K562 (cell line): ENCODE data around the gene CYSTM1. TPM values are rescaled to one million over a fixed set of nuclear protein-coding genes. Genes with fewer than 3 reads are reported as not detected.

Experiments used
- ATAC-seq: fragments of 200-7000 bp; cut with Tn5 transposase; 3 replicates; pipeline ENCODE4 v1.9.1; 2020; ENCODE audit warnings: moderate library complexity
- BruUV-seq: library from RNA; stranded (reverse); fragments of 400-500 nt; replicated peaks from 2 replicates; lab custom pipeline; 2021; lab: Mats Ljungman, UMichigan
- CTCF ChIA-PET: fragments of 300-600 bp; formaldehyde crosslinking; extraction: SDS; loops from one replicate; lab custom pipeline; 2021; ENCODE audit warnings: low intra/inter-chr PET ratio; lab: Yijun Ruan, JAX
- POLR2A ChIA-PET: fragments of 300-600, 350-650 bp; sonication (Branson Sonifier 250); formaldehyde crosslinking; extraction: SDS; loops from one replicate; lab custom pipeline; 2021; ENCODE audit warnings: antibody characterized with exemption, inconsistent platforms; lab: Yijun Ruan, JAX
- DNase-seq, 4 experiments: peaks; one replicate each; pipeline versions ENCODE4 v3.0.0 to v3.0.0-alpha.2; 2011 to 2018; ENCODE audit warnings: low spot score in 3 of 4, mixed read lengths in 3 of 4; ENCODE audit errors: extremely low read depth in 1 of 4
- FAIRE-seq: peaks from 2 replicates; lab custom pipeline; 2011; peaks lifted over from hg19 to GRCh38; lab: Jason Lieb, UNC
- H2AFZ ChIP-seq: 2 replicates; pipeline ENCODE4 v1.6.0; 2011; ENCODE audit warnings: low read depth, low read length, control low read depth, inconsistent platforms
- H3K27ac ChIP-seq: fragments of 200-600 bp; 3 replicates; pipeline ENCODE4 v1.8.0; 2011; ENCODE audit warnings: low read depth, mild to moderate bottlenecking, control low read depth, inconsistent platforms, low read length, moderate library complexity, mixed read lengths; ENCODE audit errors: extremely low read depth
- H3K27me3 ChIP-seq, 2 experiments: fragments of 300-600 bp in 1 of 2; 2 replicates in 1 of 2; 3 replicates in 1 of 2; pipeline versions ENCODE4 v1.6.0 to v1.8.0; 2011; ENCODE audit warnings: inconsistent platforms in 2 of 2, low read length in 2 of 2, mild to moderate bottlenecking in 1 of 2, mixed read lengths in 1 of 2, moderate library complexity in 1 of 2; ENCODE audit not compliant: control insufficient read depth in 2 of 2, insufficient read depth in 2 of 2
- H3K36me3 ChIP-seq: fragments of 300-600 bp; 3 replicates; pipeline ENCODE4 v1.8.0; 2011; ENCODE audit warnings: mild to moderate bottlenecking, low read length, inconsistent platforms; ENCODE audit not compliant: control insufficient read depth, insufficient read depth
- H3K4me1 ChIP-seq, 2 experiments: fragments of 200-600 bp in 1 of 2; replicated peaks in 1 of 2; 2 replicates in 1 of 2; 3 replicates in 1 of 2; pipeline versions ENCODE4 v1.5.1 to v1.8.0; 2011; ENCODE audit warnings: inconsistent platforms in 2 of 2, low read length in 2 of 2, mild to moderate bottlenecking in 1 of 2, mixed read lengths in 1 of 2, moderate library complexity in 1 of 2; ENCODE audit not compliant: control insufficient read depth in 2 of 2, insufficient read depth in 2 of 2
- H3K4me2 ChIP-seq: 2 replicates; pipeline ENCODE4 v1.6.1; 2011; ENCODE audit warnings: low read length, control low read depth, inconsistent platforms, mixed read lengths; ENCODE audit not compliant: insufficient read depth
- H3K4me3 ChIP-seq: fragments of 200-600 bp; sonication (generic), shearing (Covaris generic); 2 replicates; pipeline ENCODE4 v1.5.1; 2016; ENCODE audit warnings: control low read depth, inconsistent platforms
- H3K79me2 ChIP-seq: fragments of 200-600 bp; 3 replicates; pipeline ENCODE4 v1.8.0; 2011; ENCODE audit warnings: low read length, inconsistent platforms; ENCODE audit not compliant: control insufficient read depth, insufficient read depth
- H3K9ac ChIP-seq, 2 experiments: 2 replicates each; pipeline versions ENCODE4 v1.6.0 to v1.6.1; 2011; ENCODE audit warnings: low read depth in 2 of 2, low read length in 2 of 2, control low read depth in 1 of 2, inconsistent platforms in 1 of 2, mild to moderate bottlenecking in 1 of 2, mixed read lengths in 1 of 2; ENCODE audit not compliant: insufficient read depth in 1 of 2
- H3K9me1 ChIP-seq: one replicate; pipeline ENCODE4 v1.6.0; 2011; ENCODE audit warnings: inconsistent platforms, mild to moderate bottlenecking, low read length, moderate library complexity; ENCODE audit not compliant: control insufficient read depth, insufficient read depth
- H3K9me3 ChIP-seq: replicated peaks from 2 replicates; pipeline ENCODE4 v1.5.1; 2011; ENCODE audit warnings: low read depth, low read length, inconsistent platforms; ENCODE audit not compliant: control insufficient read depth, insufficient read depth
- H4K20me1 ChIP-seq: replicated peaks from 2 replicates; pipeline ENCODE4 v1.6.1; 2011; ENCODE audit warnings: low read length, inconsistent platforms, mixed read lengths; ENCODE audit not compliant: control insufficient read depth, insufficient read depth
- ELF4 ChIP-seq: fragments of 450-650 bp; formaldehyde crosslinking; IDR thresholded peaks from 2 replicates; pipeline ENCODE4 v1.4.0; 2022; ENCODE audit warnings: missing genetic modification characterization
- SPI1 ChIP-seq: IDR thresholded peaks from 2 replicates; pipeline ENCODE4 v1.6.1; 2011; ENCODE audit warnings: low read depth, low read length, control low read depth, borderline replicate concordance
- TAF7 ChIP-seq: fragments of 450-650 bp; IDR thresholded peaks from 2 replicates; pipeline ENCODE4 v1.6.1; 2016; ENCODE audit warnings: missing genetic modification characterization, missing compliant biosample characterization
- WGBS: fragments of 100-300 bp; shearing (Covaris generic); methylation state at CpG from one replicate; pipeline ENCODE4 v1.1.6; 2016; ENCODE audit warnings: low coverage, mixed read lengths; ENCODE audit not compliant: insufficient coverage; ENCODE audit errors: missing lambda C conversion rate; 5-methylcytosine and 5-hydroxymethylcytosine counted together
- in situ Hi-C: fragments of 300-500 bp; cut with MboI; formaldehyde crosslinking; loops from 4 replicates; pipeline ENCODE4 v1.15.0; 2018; ENCODE audit warnings: inconsistent platforms, mixed read lengths
- intact Hi-C: fragments of 100-400 bp; cut with micrococcal nuclease; formaldehyde crosslinking; loops from 2 replicates; pipeline ENCODE4 v1.14.2; 2022
- polyA plus RNA-seq, 8 experiments: library from polyadenylated mRNA; depleted of rRNA in 4 of 8; stranded (reverse) in 5 of 8; unstranded in 3 of 8; fragments of >200 nt; fragmentation: Nextera tagmentation in 2 of 8; fragmentation: Illumina TruSeq in 1 of 8; extraction: Ambion mirVana in 2 of 8; extraction: Trizol in 1 of 8; gene quantifications; 2 replicates each; pipeline versions ENCODE4 v1.2.1 to v1.2.3, GENCODE V29; 2011 to 2014; ENCODE audit warnings: inconsistent platforms in 1 of 8, missing spikeins in 1 of 8
- total RNA-seq, 7 experiments: library from RNA; depleted of rRNA in 6 of 7; stranded (reverse); fragments of >200 nt in 6 of 7; fragmentation: Illumina TruSeq in 2 of 7; extraction: Trizol in 2 of 7; gene quantifications; 2 replicates each; pipeline versions ENCODE4 v1.2.1 to v1.2.3, GENCODE V29; 2011 to 2021; ENCODE audit warnings: low replicate concordance in 1 of 7
- TF ChIP-seq, protein P1 (sequence below): IDR thresholded peaks from 2 replicates; pipeline ENCODE4 v1.6.1; 2014; ENCODE audit warnings: antibody characterized with exemption

Gene CYSTM1
- total and polyA plus RNA-seq, 9 of the 15 experiments (the other 6 are each of a cell fraction or from before 2014, with no cell fraction given), result 76.1 to 422 (median 108) TPM

DNA sequence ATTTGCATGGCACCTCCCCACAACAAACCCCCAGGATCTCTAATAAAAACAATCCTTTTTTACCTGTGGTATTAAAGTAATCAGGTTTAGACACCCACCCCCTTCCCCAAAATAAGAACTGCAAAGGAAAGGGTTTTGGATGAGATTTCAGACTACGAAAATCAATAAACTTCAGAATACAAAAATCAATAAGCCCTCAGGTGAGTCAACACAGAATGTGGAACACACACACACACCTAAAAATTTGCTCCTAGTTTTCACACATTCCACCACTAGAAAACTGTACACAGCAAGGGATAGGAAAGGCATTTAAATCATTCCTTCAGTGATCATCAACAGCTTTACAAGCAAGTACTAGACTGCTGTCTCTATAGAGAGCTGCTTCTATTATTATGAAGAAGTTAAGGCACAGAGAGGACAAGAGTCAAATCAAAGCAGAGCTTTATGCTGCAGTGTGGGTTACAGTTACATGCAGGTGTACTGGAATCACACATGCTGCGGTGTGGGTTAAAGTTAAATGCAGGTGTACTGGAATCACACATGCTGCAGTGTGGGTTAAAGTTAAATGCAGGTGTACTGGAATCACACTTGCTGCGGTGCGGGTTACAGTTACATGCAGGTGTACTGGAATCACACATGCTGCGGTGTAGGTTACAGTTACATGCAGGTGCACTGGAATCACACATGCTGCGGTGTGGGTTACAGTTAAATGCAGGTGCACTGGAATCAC is 91.6 kb downstream of the CYSTM1 start:
- H4K20me1 ChIP-seq, result no peaks in the 10 kb centered on the region; the same call in 1 of the 2 replicates
- TF ChIP-seq, protein P1, sequence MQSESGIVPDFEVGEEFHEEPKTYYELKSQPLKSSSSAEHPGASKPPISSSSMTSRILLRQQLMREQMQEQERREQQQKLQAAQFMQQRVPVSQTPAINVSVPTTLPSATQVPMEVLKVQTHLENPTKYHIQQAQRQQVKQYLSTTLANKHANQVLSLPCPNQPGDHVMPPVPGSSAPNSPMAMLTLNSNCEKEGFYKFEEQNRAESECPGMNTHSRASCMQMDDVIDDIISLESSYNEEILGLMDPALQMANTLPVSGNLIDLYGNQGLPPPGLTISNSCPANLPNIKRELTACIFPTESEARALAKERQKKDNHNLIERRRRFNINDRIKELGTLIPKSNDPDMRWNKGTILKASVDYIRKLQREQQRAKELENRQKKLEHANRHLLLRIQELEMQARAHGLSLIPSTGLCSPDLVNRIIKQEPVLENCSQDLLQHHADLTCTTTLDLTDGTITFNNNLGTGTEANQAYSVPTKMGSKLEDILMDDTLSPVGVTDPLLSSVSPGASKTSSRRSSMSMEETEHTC, result no peak
- no peak for TF ChIP-seq ELF4 (CRISPR knock-in tag)
- no peak for TF ChIP-seq SPI1
- TF ChIP-seq TAF7, result no peak
- no peaks in the 10 kb centered on the region for H3K9me3 ChIP-seq
- H2AFZ ChIP-seq, result no peak overlapping the region
- no TSS peak for BruUV-seq
- H3K9ac ChIP-seq, result no peak overlapping the region
- H3K36me3 ChIP-seq, result peaks cover 9% of the 10 kb centered on the region; the same call in 1 of the 3 replicates
- FAIRE-seq, result no peak
- peaks cover 13% of the 10 kb centered on the region; the same call in 1 of the 3 replicates for H3K79me2 ChIP-seq
- peaks cover 2 to 14% of the 10 kb centered on the region in 2 experiments; a peak in 3 of 5 replicates for H3K4me1 ChIP-seq
- no peak for DNase-seq
- 95% methylated on average over 6 of the region's 6 CpGs for WGBS
- no peak overlapping the region for H3K4me3 ChIP-seq
- ATAC-seq, result no peak
- ChIA-PET POLR2A (interaction anchor here (0.8 to 1.3 kb wide), 2 partner anchors 15 to 79 kb away, joined by 3 read pairs; no protein-coding TSS in a partner anchor), CTCF (no interaction called here)
- no peaks in the 10 kb centered on the region for H3K9me1 ChIP-seq
- no peak overlapping the region for H3K4me2 ChIP-seq
- H3K27ac ChIP-seq, result no peak overlapping the region
- H3K27me3 ChIP-seq, result no peaks in the 10 kb centered on the region
- in situ Hi-C loops, result no loop called here
- intact Hi-C loops, result no loop called here
